ENCODE measurements around the gene CRTC3.

The CRTC3 gene

GRCh38 chr15:90564590-90564989 is 34.9 kb downstream of the CRTC3 start:
- FAIRE-seq = no peak

- FAIRE-seq = no peak
These were observed 36.1 kb downstream of the CRTC3 start for GRCh38 chr15:90565866-90566265.

GRCh38 chr15:90570643-90571042 is 40.9 kb downstream of the CRTC3 start:
- no peak for FAIRE-seq

- no peak for FAIRE-seq
These were observed 41.4 kb downstream of the CRTC3 start for GRCh38 chr15:90571063-90571541.

- FAIRE-seq = no peak
These were observed 43.2 kb downstream of the CRTC3 start for GRCh38 chr15:90572893-90573292.

- FAIRE-seq = no peak
These were observed 47.1 kb downstream of the CRTC3 start for GRCh38 chr15:90576711-90577389.

- no peak for FAIRE-seq
These were observed 49.5 kb downstream of the CRTC3 start for GRCh38 chr15:90579213-90579612.

- FAIRE-seq = no peak
These were observed 50.4 kb downstream of the CRTC3 start for GRCh38 chr15:90580099-90580498.

- FAIRE-seq = no peak
These were observed 50.8 kb downstream of the CRTC3 start for GRCh38 chr15:90580541-90580940.

- FAIRE-seq = no peak
These were observed 51.2 kb downstream of the CRTC3 start for GRCh38 chr15:90580946-90581345.

- no peak for FAIRE-seq
These were observed 52.1 kb downstream of the CRTC3 start for GRCh38 chr15:90581771-90582352.

- no peak for FAIRE-seq
These were observed 52.8 kb downstream of the CRTC3 start for GRCh38 chr15:90582553-90582952.

- no peak for FAIRE-seq
These were observed 53.9 kb downstream of the CRTC3 start for GRCh38 chr15:90583471-90584252.

- FAIRE-seq = no peak
These were observed 55.1 kb downstream of the CRTC3 start for GRCh38 chr15:90584841-90585240.

GRCh38 chr15:90585863-90586262 is 56.1 kb downstream of the CRTC3 start:
- no peak for FAIRE-seq

- FAIRE-seq = no peak
These were observed 57.2 kb downstream of the CRTC3 start for GRCh38 chr15:90586948-90587347.

GRCh38 chr15:90588427-90588826 is 58.7 kb downstream of the CRTC3 start:
- FAIRE-seq = no peak

- FAIRE-seq = no peak
These were observed 61.8 kb downstream of the CRTC3 start for GRCh38 chr15:90591524-90591923.

GRCh38 chr15:90592131-90592881 is 62.6 kb downstream of the CRTC3 start:
- no peak for FAIRE-seq

- no peak for FAIRE-seq
These were observed 63.9 kb downstream of the CRTC3 start for GRCh38 chr15:90593499-90594158.

- no peak for FAIRE-seq
These were observed 64.6 kb downstream of the CRTC3 start for GRCh38 chr15:90594301-90594738.

GRCh38 chr15:90595763-90596155 is 66.0 kb downstream of the CRTC3 start:
- no peak for FAIRE-seq

- no peak for FAIRE-seq
These were observed 67.2 kb downstream of the CRTC3 start for GRCh38 chr15:90596943-90597342.

All from G401.6 (cell line).